ENCODE data around the gene DYRK3.

DYRK3 gene

GRCh38 chr1:206684478-206685333 is 49.4 kb downstream of the DYRK3 start, which contains the start of gene MAPKAPK2:
Gene MAPKAPK2 (plus strand): TSS chr1:206684905. CDS start chr1:206685230, 325 bp downstream.
- peak; percentile 63 for DNase-seq

- DNase-seq: no peak
Observed at GRCh38 chr1:206685334-206685768, 50.0 kb downstream of the DYRK3 start.

GRCh38 chr1:206685769-206686477 is 50.6 kb downstream of the DYRK3 start:
- DNase-seq: no peak

GRCh38 chr1:206686478-206687249 is 51.3 kb downstream of the DYRK3 start:
- DNase-seq: no peak

GRCh38 chr1:206687251-206687914 is 52.0 kb downstream of the DYRK3 start:
- no peak for DNase-seq

- no peak for DNase-seq
Observed at GRCh38 chr1:206687915-206688442, 52.6 kb downstream of the DYRK3 start.

GRCh38 chr1:206690516-206690915 is 55.2 kb downstream of the DYRK3 start:
- no peak for DNase-seq

GRCh38 chr1:206691604-206692003 is 56.3 kb downstream of the DYRK3 start:
- DNase-seq: no peak

GRCh38 chr1:206693029-206693428 is 57.7 kb downstream of the DYRK3 start:
- DNase-seq: no peak

GRCh38 chr1:206693592-206693991 is 58.3 kb downstream of the DYRK3 start:
- no peak for DNase-seq

GRCh38 chr1:206694171-206695124 is 59.1 kb downstream of the DYRK3 start:
- no peak for DNase-seq

- no peak for DNase-seq
Observed at GRCh38 chr1:206695733-206696132, 60.4 kb downstream of the DYRK3 start.

GRCh38 chr1:206696812-206697585 is 61.7 kb downstream of the DYRK3 start:
- no peak for DNase-seq

GRCh38 chr1:206698011-206698410 is 62.7 kb downstream of the DYRK3 start:
- DNase-seq: no peak

All from COR-L47 (cell line).